ENCODE data around the gene FHIT.

GRCh38 chr3:59894425-59895121 lies 1356.7 kb downstream of the FHIT start:
- TF ChIP-seq POLR2AphosphoS5 (IDR thresholded peaks at IDR 0.05) (no peak), CTCF (IDR thresholded peaks at IDR 0.05) (no peak)

Measured in esophagus muscularis mucosa (tissue), 3 donors.